ENCODE measurements around the gene ZBTB7C. TPM values are rescaled to one million over a fixed set of nuclear protein-coding genes. Genes with fewer than 3 reads are reported as not detected.

The ZBTB7C gene
- total and polyA plus RNA-seq, 2 of the 8 experiments (the other 6 are each of a cell fraction or from before 2014, with no cell fraction given) = 0.15 to 0.45 TPM

DNA sequence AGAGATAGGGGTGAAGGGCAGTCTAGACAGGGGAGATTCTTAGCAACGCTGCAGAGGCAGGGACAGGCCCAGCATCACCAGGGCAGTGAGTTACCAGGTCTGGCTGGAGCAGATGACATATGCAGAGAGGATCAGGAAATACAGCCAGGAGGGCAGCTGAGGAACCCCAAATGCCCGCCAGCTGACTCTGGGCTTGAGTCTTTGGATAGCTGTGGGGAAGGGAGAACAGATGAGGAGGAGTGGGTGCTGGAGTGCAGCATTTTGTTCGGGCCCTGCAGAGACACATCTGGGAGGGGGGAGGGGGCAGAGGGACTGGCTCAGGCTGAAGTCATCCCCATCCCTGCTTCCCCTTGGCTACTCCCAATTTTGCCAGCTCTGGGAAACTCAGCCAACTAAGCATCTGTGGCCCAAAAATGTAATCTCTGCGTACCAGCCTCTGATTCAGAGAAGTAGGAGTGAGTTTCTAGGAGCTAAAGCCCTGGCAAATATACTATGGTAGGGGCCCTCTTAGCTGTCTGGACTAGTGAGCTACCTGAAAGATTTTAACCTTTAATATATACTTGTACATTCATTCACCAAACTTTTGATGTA, 214.5 kb downstream of the ZBTB7C start:
- Histone ChIP-seq H4K20me1 (replicated peaks in 1 of 2; ENCODE audit: control insufficient read depth in 1 of 2, insufficient read depth in 2 of 2, low read length in 2 of 2) (no peaks in the 10 kb centered on the region), H3K4me1 (replicated peaks in 1 of 4; ENCODE audit: control insufficient read depth in 3 of 4, insufficient read depth in 4 of 4, low read length in 3 of 4) (no peaks in the 10 kb centered on the region; a peak in 1 of 7 replicates), H2BK5ac (ENCODE audit: low read depth, low read length) (no peak overlapping the region), H4K91ac (replicated peaks; ENCODE audit: insufficient read length, low read length) (no peak overlapping the region), H3K36me3 (ENCODE audit: control insufficient read depth in 2 of 4, insufficient read depth in 4 of 4, low read length in 3 of 4) (no peaks in the 10 kb centered on the region), H3K4me3 (ENCODE audit: extremely low read depth in 1 of 4, insufficient read depth in 2 of 4, low read depth in 3 of 4, low read length in 4 of 4) (no peak overlapping the region), H2BK12ac (ENCODE audit: low read depth, low read length) (no peak overlapping the region), H3K9ac (replicated peaks in 1 of 4; ENCODE audit: extremely low read depth in 1 of 4, low read depth in 3 of 4, low read length in 3 of 4) (no peak overlapping the region), H3K56ac (replicated peaks; ENCODE audit: insufficient read length, low read depth, low read length) (no peak overlapping the region), H3K27me3 (replicated peaks in 1 of 4; ENCODE audit: control insufficient read depth in 3 of 4, extremely low read depth in 1 of 4, insufficient read depth in 3 of 4, low read length in 3 of 4) (no peaks in the 10 kb centered on the region), H3K18ac (ENCODE audit: extremely low read depth, low read length) (no peak overlapping the region), H3K79me2 (ENCODE audit: control insufficient read depth in 1 of 2, insufficient read depth in 2 of 2, low read length in 2 of 2) (no peaks in the 10 kb centered on the region), H2AK5ac (ENCODE audit: low read depth, low read length) (no peak overlapping the region), H3K27ac (ENCODE audit: low read depth, low read length) (no peak overlapping the region), H4K5ac (ENCODE audit: insufficient read length, low read depth, low read length) (no peak overlapping the region), H3K23me2 (ENCODE audit: low read depth, low read length) (no peaks in the 10 kb centered on the region; the same call in 1 of the 2 replicates), H2AFZ (ENCODE audit: low read length) (no peak overlapping the region), H3K4me2 (ENCODE audit: insufficient read depth in 1 of 2, low read depth in 2 of 2, low read length in 2 of 2) (no peak overlapping the region), H4K8ac (ENCODE audit: extremely low read depth, insufficient read depth, low read length) (no peak overlapping the region), H3K79me1 (ENCODE audit: low read depth, low read length) (no peaks in the 10 kb centered on the region), H2BK15ac (ENCODE audit: low read length) (no peak overlapping the region), H3K4ac (replicated peaks; ENCODE audit: insufficient read length, low read depth, low read length) (no peak overlapping the region), H3K9me3 (ENCODE audit: insufficient read depth in 2 of 2, low read depth in 1 of 2, low read length in 1 of 2) (peaks cover 0 to 3% of the 10 kb centered on the region in 2 experiments; a peak in 1 of 4 replicates), H3K23ac (ENCODE audit: insufficient read length) (no peak overlapping the region), H2BK120ac (replicated peaks; ENCODE audit: low read depth, low read length) (no peak overlapping the region), H3K14ac (ENCODE audit: insufficient read length) (no peak overlapping the region), H2BK20ac (ENCODE audit: low read length) (no peak overlapping the region)
- ChIA-PET CTCF (ENCODE audit: partially characterized antibody) (interaction anchor here (0.8 to 1.4 kb wide), 4 partner anchors 36 to 164 kb away, joined by 3 to 6 read pairs (median 4); no protein-coding TSS in a partner anchor), POLR2A (ENCODE audit: partially characterized antibody) (interaction anchor here (1.0 kb wide), 1 partner anchor 13 kb away, joined by 3 read pairs; no protein-coding TSS in a partner anchor)
- TF ChIP-seq CTBP2 (IDR thresholded peaks at IDR 0.05; ENCODE audit: borderline replicate concordance, insufficient read depth, insufficient read length, low read length) (no peak), CHD1 (IDR thresholded peaks at IDR 0.05; ENCODE audit: low read depth, low read length) (no peak)
- no peak for FAIRE-seq
- DNase-seq (ENCODE audit: low read depth in 1 of 2, low spot score in 2 of 2) = peak in 1 of 2 experiments; percentile 24
- 88% methylated on average over 4 of the region's 4 CpGs; no CpG with 5 or more reads in 1 of the 2 experiments for WGBS, 2 experiments (ENCODE audit: extremely low coverage in 1 of 2, insufficient coverage in 1 of 2, insufficient read length in 1 of 2, insufficient replicate concordance in 2 of 2, low coverage in 1 of 2, low lambda C conversion rate in 2 of 2, missing lambda C conversion rate in 1 of 2)
